ENCODE results near the gene IL3RA.
"Not testable (repeated sequence)": the region's sequence is repeated elsewhere in the genome, so short reads cannot be mapped to it uniquely, and the experiment has no call there.

Gene IL3RA

GRCh38 chrX:1332433-1332832, 4.2 kb upstream of the IL3RA start:
- DNase-seq, result not testable (repeated sequence)

GRCh38 chrX:1334854-1335253, 1.7 kb upstream of the IL3RA start:
- DNase-seq, result no peak

GRCh38 chrX:1336948-1337779, 579 bp downstream of the IL3RA start:
- DNase-seq, result no peak

- no peak for DNase-seq
Measured at GRCh38 chrX:1341545-1342184, 5.1 kb downstream of the IL3RA start.

GRCh38 chrX:1349606-1350005, 13.0 kb downstream of the IL3RA start:
- not testable (repeated sequence) for DNase-seq

- no peak for DNase-seq
Measured at GRCh38 chrX:1351981-1352714, 15.6 kb downstream of the IL3RA start.

GRCh38 chrX:1354036-1355019, 17.7 kb downstream of the IL3RA start:
- no peak for DNase-seq

- DNase-seq, result no peak
Measured at GRCh38 chrX:1355131-1356046, 18.8 kb downstream of the IL3RA start.

- DNase-seq, result no peak
Measured at GRCh38 chrX:1357993-1358392, 21.4 kb downstream of the IL3RA start.

GRCh38 chrX:1358793-1359476, 22.4 kb downstream of the IL3RA start:
- no peak for DNase-seq

- no peak for DNase-seq
Measured at GRCh38 chrX:1359477-1359873, 22.9 kb downstream of the IL3RA start.

- no peak for DNase-seq
Measured at GRCh38 chrX:1360171-1360570, 23.6 kb downstream of the IL3RA start.

GRCh38 chrX:1361275-1361674, 24.7 kb downstream of the IL3RA start:
- DNase-seq, result no peak

GRCh38 chrX:1361910-1362309, 25.3 kb downstream of the IL3RA start:
- no peak for DNase-seq

- DNase-seq, result not testable (repeated sequence)
Measured at GRCh38 chrX:1366363-1366762, 29.8 kb downstream of the IL3RA start.

- no peak for DNase-seq
Measured at GRCh38 chrX:1368385-1368698, 31.8 kb downstream of the IL3RA start.

GRCh38 chrX:1378306-1378759, 41.7 kb downstream of the IL3RA start:
- no peak for DNase-seq

GRCh38 chrX:1380672-1381233, 44.2 kb downstream of the IL3RA start:
- DNase-seq, result no peak

GRCh38 chrX:1384658-1385252, 48.2 kb downstream of the IL3RA start:
- DNase-seq, result no peak
